ENCODE data around the gene PTPRR.

PTPRR gene

GRCh38 chr12:70962226-70962794 is 41.8 kb upstream of the PTPRR start:
- H3K9me3 Mint-ChIP-seq, result peaks cover 8% of the 10 kb centered on the region
- H3K27me3 Mint-ChIP-seq (ENCODE audit: low read depth), result no peaks in the 10 kb centered on the region
- no peak for TF ChIP-seq CTCF (IDR thresholded peaks at IDR 0.05; ENCODE audit: unreplicated experiment in 3 of 3)

GRCh38 chr12:70960484-70960883 is 39.9 kb upstream of the PTPRR start:
- Mint-ChIP-seq H3K9me3 (peaks cover 8% of the 10 kb centered on the region), H3K4me1 (peaks cover 24% of the 10 kb centered on the region), H3K4me3 (no peak overlapping the region), H3K27me3 (ENCODE audit: low read depth) (no peaks in the 10 kb centered on the region), H3K36me3 (ENCODE audit: low read depth) (no peaks in the 10 kb centered on the region), H3K27ac (no peak overlapping the region)
- no peak for TF ChIP-seq CTCF (IDR thresholded peaks at IDR 0.05; ENCODE audit: unreplicated experiment in 3 of 3)

More at GRCh38 chr12:70962226-70962794, 41.8 kb upstream of the PTPRR start:
- Mint-ChIP-seq H3K27ac (peak overlapping the region; percentile 36 to 81 (median 50)), H3K36me3 (ENCODE audit: low read depth) (no peaks in the 10 kb centered on the region), H3K4me1 (peaks cover 25% of the 10 kb centered on the region), H3K4me3 (no peak overlapping the region)

GRCh38 chr12:70955415-70955814 is 34.9 kb upstream of the PTPRR start:
- H3K9me3 Mint-ChIP-seq, result peaks cover 8% of the 10 kb centered on the region
- no peak overlapping the region for H3K4me3 Mint-ChIP-seq
- no peaks in the 10 kb centered on the region for H3K36me3 Mint-ChIP-seq (ENCODE audit: low read depth)
- no peak overlapping the region for H3K27ac Mint-ChIP-seq
- no peak for TF ChIP-seq CTCF (IDR thresholded peaks at IDR 0.05; ENCODE audit: unreplicated experiment in 3 of 3)
- no peaks in the 10 kb centered on the region for H3K4me1 Mint-ChIP-seq
- H3K27me3 Mint-ChIP-seq (ENCODE audit: low read depth), result no peaks in the 10 kb centered on the region

GRCh38 chr12:70950451-70950850 is 29.9 kb upstream of the PTPRR start:
- H3K36me3 Mint-ChIP-seq (ENCODE audit: low read depth), result no peaks in the 10 kb centered on the region
- H3K27me3 Mint-ChIP-seq (ENCODE audit: low read depth), result no peaks in the 10 kb centered on the region
- H3K4me1 Mint-ChIP-seq, result peaks cover 5% of the 10 kb centered on the region
- no peaks in the 10 kb centered on the region for H3K9me3 Mint-ChIP-seq
- H3K27ac Mint-ChIP-seq, result no peak overlapping the region
- TF ChIP-seq CTCF (IDR thresholded peaks at IDR 0.05; ENCODE audit: unreplicated experiment in 3 of 3), result no peak
- no peak overlapping the region for H3K4me3 Mint-ChIP-seq

GRCh38 chr12:70948976-70949336 is 28.4 kb upstream of the PTPRR start:
- TF ChIP-seq CTCF (IDR thresholded peaks at IDR 0.05; ENCODE audit: unreplicated experiment in 3 of 3), result no peak

GRCh38 chr12:70948236-70948975 is 27.9 kb upstream of the PTPRR start:
- Mint-ChIP-seq H3K4me1 (peaks cover 5% of the 10 kb centered on the region), H3K9me3 (no peaks in the 10 kb centered on the region), H3K36me3 (ENCODE audit: low read depth) (no peaks in the 10 kb centered on the region), H3K27ac (peak overlapping the region in 1 of 3 experiments; percentile 23), H3K27me3 (ENCODE audit: low read depth) (no peaks in the 10 kb centered on the region), H3K4me3 (no peak overlapping the region)
- no peak for TF ChIP-seq CTCF (IDR thresholded peaks at IDR 0.05; ENCODE audit: unreplicated experiment in 3 of 3)

More at GRCh38 chr12:70948976-70949336, 28.4 kb upstream of the PTPRR start:
- Mint-ChIP-seq H3K27me3 (ENCODE audit: low read depth) (no peaks in the 10 kb centered on the region), H3K36me3 (ENCODE audit: low read depth) (no peaks in the 10 kb centered on the region), H3K9me3 (no peaks in the 10 kb centered on the region), H3K27ac (peak overlapping the region in 1 of 3 experiments; percentile 23), H3K4me1 (peaks cover 5% of the 10 kb centered on the region), H3K4me3 (no peak overlapping the region)

Measured in nephron (organoid).